C4-2B (cell line): ENCODE data around the gene NECAB2.
A peak's percentile ranks its signal among the peaks of the same experiment; 100 is the strongest.

Experiments
- H3K27ac ChIP-seq: fragments of 450-650 bp; 2 replicates; pipeline ENCODE4 v1.5.1; 2017
- CTCF ChIP-seq: fragments of 450-650 bp; conservative IDR thresholded peaks from 2 replicates; pipeline ENCODE4 v1.5.1; 2017; ENCODE audit warnings: mild to moderate bottlenecking
- ZFX ChIP-seq: fragments of 450-650 bp; IDR thresholded peaks from 2 replicates; pipeline ENCODE4 v1.6.1; 2017

Gene NECAB2

GRCh38 chr16:83990492-83990891, 22.4 kb downstream of the NECAB2 start:
- no peak overlapping the region for H3K27ac ChIP-seq
- TF ChIP-seq ZFX (no peak), CTCF (no peak)

- no peak for TF ChIP-seq CTCF
- TF ChIP-seq ZFX = no peak
- peak overlapping the region; percentile 10 for H3K27ac ChIP-seq
These were observed 24.6 kb downstream of the NECAB2 start for GRCh38 chr16:83992624-83993023.

- no peak for TF ChIP-seq ZFX
- no peak for TF ChIP-seq CTCF
These were observed 26.0 kb downstream of the NECAB2 start for GRCh38 chr16:83994087-83994486.

GRCh38 chr16:83994703-83995102, 26.7 kb downstream of the NECAB2 start:
- TF ChIP-seq ZFX (no peak), CTCF (no peak)
- H3K27ac ChIP-seq = no peak overlapping the region

More at GRCh38 chr16:83994087-83994486, 26.0 kb downstream of the NECAB2 start:
- no peak overlapping the region for H3K27ac ChIP-seq

- TF ChIP-seq CTCF (no peak), ZFX (no peak)
- H3K27ac ChIP-seq = no peak overlapping the region
These were observed 27.7 kb downstream of the NECAB2 start for GRCh38 chr16:83995754-83996153.

- TF ChIP-seq ZFX (no peak), CTCF (no peak)
- no peak overlapping the region for H3K27ac ChIP-seq
These were observed 28.6 kb downstream of the NECAB2 start for GRCh38 chr16:83996481-83997252.

GRCh38 chr16:83998091-83998490, 30.0 kb downstream of the NECAB2 start:
- H3K27ac ChIP-seq = no peak overlapping the region
- TF ChIP-seq CTCF = no peak
- no peak for TF ChIP-seq ZFX
